Fibroblast of pulmonary artery (primary cell): Measurements from ENCODE around the gene IFRD2.
"Not testable (repeated sequence)": the region's sequence is repeated elsewhere in the genome, so short reads cannot be mapped to it uniquely, and the experiment has no call there.

Source experiments
- DNase-seq: peaks from one replicate; pipeline ENCODE4 v3.0.0-alpha.2; 2010; ENCODE audit warnings: low read depth
- H3K4me3 ChIP-seq: replicated peaks from 2 replicates; pipeline ENCODE4 v1.5.1; 2011; ENCODE audit warnings: low read depth, mild to moderate bottlenecking, control low read depth, low read length, moderate library complexity
- CTCF ChIP-seq: IDR thresholded peaks from 2 replicates; pipeline ENCODE4 v1.5.1; 2011; ENCODE audit warnings: mild to moderate bottlenecking, control low read depth, low read length, inconsistent platforms; ENCODE audit errors: missing control alignments

The IFRD2 gene

GRCh38 chr3:50288387-50289007 is 3.7 kb downstream of the IFRD2 start:
- no peak for TF ChIP-seq CTCF
- H3K4me3 ChIP-seq = no peak overlapping the region
- DNase-seq = no peak

GRCh38 chr3:50287262-50287661 is 5.0 kb downstream of the IFRD2 start:
- DNase-seq = no peak
- TF ChIP-seq CTCF = no peak
- H3K4me3 ChIP-seq = no peak overlapping the region

- DNase-seq = no peak
- no peak overlapping the region for H3K4me3 ChIP-seq
- TF ChIP-seq CTCF = no peak
These were observed 5.7 kb downstream of the IFRD2 start for GRCh38 chr3:50286322-50287227.

- not testable (repeated sequence) for H3K4me3 ChIP-seq, DNase-seq
These were observed 8.1 kb downstream of the IFRD2 start for GRCh38 chr3:50284121-50284520.

- TF ChIP-seq CTCF = no peak
- DNase-seq = no peak
- no peak overlapping the region for H3K4me3 ChIP-seq
These were observed 12.8 kb downstream of the IFRD2 start for GRCh38 chr3:50279255-50280016.

GRCh38 chr3:50278880-50279224 is 13.4 kb downstream of the IFRD2 start, which contains the start of gene LSMEM2:
Gene LSMEM2, plus strand, starts transcription at chr3:50279087. Its CDS starts 27 bp downstream, at chr3:50279114.
- no peak for TF ChIP-seq CTCF
- DNase-seq = no peak
- H3K4me3 ChIP-seq = no peak within 1 kb of the TSS
